C4-2B (cell line): ENCODE data around the gene ABLIM3.

Source experiments
- CTCF ChIP-seq: fragments of 450-650 bp; conservative IDR thresholded peaks from 2 replicates; pipeline ENCODE4 v1.5.1; 2017; ENCODE audit warnings: mild to moderate bottlenecking
- ZFX ChIP-seq: fragments of 450-650 bp; IDR thresholded peaks from 2 replicates; pipeline ENCODE4 v1.6.1; 2017

GRCh38 chr5:149239917-149240316, 98.6 kb downstream of the ABLIM3 start:
- TF ChIP-seq CTCF = no peak
- TF ChIP-seq ZFX = no peak
